ENCODE data around the gene PGAP1.

Gene PGAP1

GRCh38 chr2:196900843-196901242 lies 25.7 kb downstream of the PGAP1 start:
- no peak for DNase-seq (ENCODE audit: low read depth in 1 of 2, low spot score in 1 of 2)

- DNase-seq (ENCODE audit: low read depth in 1 of 2, low spot score in 1 of 2), result no peak
Observed at GRCh38 chr2:196899976-196900375, 26.5 kb downstream of the PGAP1 start.

- DNase-seq (ENCODE audit: low read depth in 1 of 2, low spot score in 1 of 2), result no peak
Observed at GRCh38 chr2:196891136-196891535, 35.4 kb downstream of the PGAP1 start.

- no peak for DNase-seq (ENCODE audit: low read depth in 1 of 2, low spot score in 1 of 2)
Observed at GRCh38 chr2:196887431-196887830, 39.1 kb downstream of the PGAP1 start.

GRCh38 chr2:196884368-196884767 lies 42.1 kb downstream of the PGAP1 start:
- no peak for DNase-seq (ENCODE audit: low read depth in 1 of 2, low spot score in 1 of 2)

GRCh38 chr2:196876364-196876763 lies 50.1 kb downstream of the PGAP1 start:
- no peak for DNase-seq (ENCODE audit: low read depth in 1 of 2, low spot score in 1 of 2)

- no peak for DNase-seq (ENCODE audit: low read depth in 1 of 2, low spot score in 1 of 2)
Observed at GRCh38 chr2:196875414-196875813, 51.1 kb downstream of the PGAP1 start.

GRCh38 chr2:196873511-196873910 lies 53.0 kb downstream of the PGAP1 start:
- no peak for DNase-seq (ENCODE audit: low read depth in 1 of 2, low spot score in 1 of 2)

- DNase-seq (ENCODE audit: low read depth in 1 of 2, low spot score in 1 of 2), result no peak
Observed at GRCh38 chr2:196854629-196855028, 71.9 kb downstream of the PGAP1 start.

- no peak for DNase-seq (ENCODE audit: low read depth in 1 of 2, low spot score in 1 of 2)
Observed at GRCh38 chr2:196853301-196854087, 73.0 kb downstream of the PGAP1 start.

- no peak for DNase-seq (ENCODE audit: low read depth in 1 of 2, low spot score in 1 of 2)
Observed at GRCh38 chr2:196851088-196851487, 75.4 kb downstream of the PGAP1 start.

GRCh38 chr2:196849895-196850294 lies 76.6 kb downstream of the PGAP1 start:
- no peak for DNase-seq (ENCODE audit: low read depth in 1 of 2, low spot score in 1 of 2)

GRCh38 chr2:196846295-196846694 lies 80.2 kb downstream of the PGAP1 start:
- DNase-seq (ENCODE audit: low read depth in 1 of 2, low spot score in 1 of 2), result no peak

- DNase-seq (ENCODE audit: low read depth in 1 of 2, low spot score in 1 of 2), result no peak
Observed at GRCh38 chr2:196845371-196845770, 81.1 kb downstream of the PGAP1 start.

GRCh38 chr2:196840171-196840570 lies 86.3 kb downstream of the PGAP1 start:
- DNase-seq (ENCODE audit: low read depth in 1 of 2, low spot score in 1 of 2), result no peak

GRCh38 chr2:196839574-196839973 lies 86.9 kb downstream of the PGAP1 start:
- DNase-seq (ENCODE audit: low read depth in 1 of 2, low spot score in 1 of 2), result no peak

- DNase-seq (ENCODE audit: low read depth in 1 of 2, low spot score in 1 of 2), result no peak
Observed at GRCh38 chr2:196836440-196836839, 90.1 kb downstream of the PGAP1 start.

- no peak for DNase-seq (ENCODE audit: low read depth in 1 of 2, low spot score in 1 of 2)
Observed at GRCh38 chr2:196830701-196831100, 95.8 kb downstream of the PGAP1 start.

GRCh38 chr2:196827356-196827755 lies 99.2 kb downstream of the PGAP1 start:
- DNase-seq (ENCODE audit: low read depth in 1 of 2, low spot score in 1 of 2), result no peak

GRCh38 chr2:196823750-196824522 lies 102.6 kb downstream of the PGAP1 start:
- DNase-seq (ENCODE audit: low read depth in 1 of 2, low spot score in 1 of 2), result no peak

- no peak for DNase-seq (ENCODE audit: low read depth in 1 of 2, low spot score in 1 of 2)
Observed at GRCh38 chr2:196821195-196821594, 105.3 kb downstream of the PGAP1 start.

- no peak for DNase-seq (ENCODE audit: low read depth in 1 of 2, low spot score in 1 of 2)
Observed at GRCh38 chr2:196809260-196809659, 117.2 kb downstream of the PGAP1 start, which contains the start of gene C2orf66. TSS of gene C2orf66 (minus strand) at chr2:196809355. CDS start at chr2:196809336, 19 bp downstream.

Data from stimulated activated CD4-positive, alpha-beta T cell treated with anti-CD3 and anti-CD28 coated beads, Interleukin-15, amount 100 ng/mL, for 1 hour (primary cell).